Measurements from ENCODE around the gene RCVRN.
"Not testable (repeated sequence)": the region's sequence is repeated elsewhere in the genome, so short reads cannot be mapped to it uniquely, and the experiment has no call there.

RCVRN gene

GRCh38 chr17:9924735-9925191 is 19.7 kb upstream of the RCVRN start:
- DNase-seq (ENCODE audit: extremely low read depth, low read depth) = peak; percentile 34
- TF ChIP-seq CTCF (IDR thresholded peaks at IDR 0.05; ENCODE audit: low read depth, low read length) = peak; percentile 82

- no peak for DNase-seq (ENCODE audit: extremely low read depth, low read depth)
- TF ChIP-seq CTCF (IDR thresholded peaks at IDR 0.05; ENCODE audit: low read depth, low read length) = no peak
Observed at GRCh38 chr17:9922012-9922848, 17.2 kb upstream of the RCVRN start.

GRCh38 chr17:9921216-9921615 is 16.1 kb upstream of the RCVRN start:
- DNase-seq (ENCODE audit: extremely low read depth, low read depth) = not testable (repeated sequence)

- TF ChIP-seq CTCF (IDR thresholded peaks at IDR 0.05; ENCODE audit: low read depth, low read length) = no peak
- DNase-seq (ENCODE audit: extremely low read depth, low read depth) = no peak
Observed at GRCh38 chr17:9918804-9919352, 13.8 kb upstream of the RCVRN start.

GRCh38 chr17:9918352-9918751 is 13.3 kb upstream of the RCVRN start:
- no peak for TF ChIP-seq CTCF (IDR thresholded peaks at IDR 0.05; ENCODE audit: low read depth, low read length)
- no peak for DNase-seq (ENCODE audit: extremely low read depth, low read depth)

- no peak for TF ChIP-seq CTCF (IDR thresholded peaks at IDR 0.05; ENCODE audit: low read depth, low read length)
- DNase-seq (ENCODE audit: extremely low read depth, low read depth) = no peak
Observed at GRCh38 chr17:9917801-9918200, 12.7 kb upstream of the RCVRN start.

- no peak for TF ChIP-seq CTCF (IDR thresholded peaks at IDR 0.05; ENCODE audit: low read depth, low read length)
- no peak for DNase-seq (ENCODE audit: extremely low read depth, low read depth)
Observed at GRCh38 chr17:9917131-9917530, 12.1 kb upstream of the RCVRN start.
